Anterior cingulate cortex (tissue), 58 donors: Measurements from ENCODE around the gene KIF26A.
A peak's percentile ranks its signal among the peaks of the same experiment; 100 is the strongest.

ENCODE experiments used
- DNase-seq, 58 donors: peaks; one replicate each; lab custom pipeline; 2025; lab: John Stamatoyannopoulos, UW

KIF26A gene

DNA sequence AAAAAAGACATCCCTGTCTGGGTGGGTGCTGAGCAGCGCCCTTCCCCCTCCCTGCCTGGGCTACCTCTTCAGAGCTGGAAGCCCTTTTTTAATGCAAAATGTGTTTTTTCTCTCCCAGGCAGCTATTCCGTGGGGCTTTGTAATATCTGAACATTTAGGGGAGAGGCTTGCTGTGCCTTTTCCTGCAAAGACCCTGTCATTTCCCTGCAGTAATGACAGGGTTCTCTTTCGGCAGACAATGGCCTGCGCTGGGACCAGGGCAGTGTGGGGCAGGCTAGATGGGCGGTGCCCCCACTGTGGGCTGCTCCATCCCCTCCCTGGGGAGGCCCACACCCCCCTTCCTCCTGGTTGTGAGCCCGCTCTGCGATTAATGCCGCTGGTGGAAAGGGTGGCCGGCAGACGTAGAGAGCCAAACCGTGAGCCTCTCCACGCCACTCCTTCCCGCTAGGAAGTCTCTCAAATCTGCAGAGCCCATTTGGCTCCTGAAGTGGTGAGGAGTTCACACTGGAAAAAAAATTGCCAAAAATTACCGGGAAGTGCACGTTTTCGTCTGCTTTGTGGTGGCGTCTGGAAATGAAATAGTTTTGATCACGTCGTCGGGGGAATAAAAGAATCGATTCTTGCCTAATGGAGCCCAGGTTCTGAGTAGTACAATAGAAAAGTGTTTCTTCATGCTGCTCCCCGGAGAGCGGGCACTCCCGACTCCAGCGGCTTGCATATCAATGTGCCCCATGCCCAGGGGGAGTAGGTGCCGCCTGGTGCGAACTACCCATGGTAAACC, 31.5 kb downstream of the KIF26A start:
- DNase-seq: no peak

GRCh38 chr14:104171029-104171697, 32.8 kb downstream of the KIF26A start:
- no peak for DNase-seq

GRCh38 chr14:104171895-104172294, 33.5 kb downstream of the KIF26A start:
- no peak for DNase-seq

- no peak for DNase-seq
Measured at GRCh38 chr14:104172349-104172748, 34.0 kb downstream of the KIF26A start.

- no peak for DNase-seq
Measured at GRCh38 chr14:104172880-104173279, 34.5 kb downstream of the KIF26A start.

GRCh38 chr14:104174051-104174450, 35.7 kb downstream of the KIF26A start:
- DNase-seq: no peak

DNA sequence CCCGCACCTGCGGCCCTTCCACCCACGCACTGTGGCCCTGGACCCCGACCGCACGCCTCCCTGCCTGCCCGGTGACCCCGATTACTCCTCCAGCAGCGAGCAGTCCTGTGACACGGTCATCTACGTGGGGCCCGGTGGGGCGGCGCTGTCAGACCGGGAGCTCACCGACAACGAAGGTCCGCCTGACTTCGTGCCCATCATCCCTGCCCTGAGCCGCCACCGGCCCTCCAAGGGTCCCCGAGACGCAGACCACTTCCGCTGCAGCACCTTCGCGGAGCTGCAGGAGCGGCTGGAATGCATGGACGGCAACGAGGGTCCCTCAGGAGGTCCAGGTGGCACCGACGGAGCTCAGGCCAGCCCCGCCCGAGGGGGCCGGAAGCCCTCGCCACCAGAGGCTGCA, 36.7 kb downstream of the KIF26A start:
- no peak for DNase-seq

GRCh38 chr14:104175811-104176210, 37.4 kb downstream of the KIF26A start:
- DNase-seq: no peak

- DNase-seq: no peak
Measured at GRCh38 chr14:104176611-104177010, 38.2 kb downstream of the KIF26A start.

GRCh38 chr14:104177411-104177810, 39.0 kb downstream of the KIF26A start:
- no peak for DNase-seq

- peak in 1 of 58 donors; percentile 24 for DNase-seq
Measured at GRCh38 chr14:104178279-104178678, 39.9 kb downstream of the KIF26A start.

- no peak for DNase-seq
Measured at GRCh38 chr14:104179126-104179525, 40.7 kb downstream of the KIF26A start.

DNA sequence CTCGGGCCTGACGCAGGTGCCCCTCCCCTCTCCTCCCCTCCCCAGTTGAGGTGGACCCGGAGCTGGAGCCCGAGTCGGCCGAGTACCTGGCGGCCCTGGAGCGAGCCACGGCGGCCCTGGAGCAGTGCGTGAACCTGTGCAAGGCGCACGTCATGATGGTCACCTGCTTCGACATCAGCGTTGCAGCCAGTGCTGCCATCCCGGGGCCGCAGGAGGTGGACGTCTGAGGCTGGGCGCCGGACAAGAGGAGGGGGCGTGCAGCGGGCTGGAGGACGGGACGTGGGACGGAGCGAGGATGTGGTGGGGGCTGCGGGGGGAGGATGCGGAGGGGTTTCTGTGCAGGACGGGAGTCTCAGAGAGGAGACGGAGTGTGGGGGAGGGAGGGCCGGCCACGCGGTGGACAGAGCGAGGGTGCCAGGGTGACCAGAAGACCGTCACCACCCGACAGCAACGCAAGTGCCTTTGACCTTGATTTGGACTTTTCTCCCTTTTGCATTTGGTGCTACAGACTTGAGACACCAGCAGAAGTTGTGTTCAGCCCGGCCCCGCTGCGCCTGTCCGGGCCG, 41.3 kb downstream of the KIF26A start:
- DNase-seq: no peak

DNA sequence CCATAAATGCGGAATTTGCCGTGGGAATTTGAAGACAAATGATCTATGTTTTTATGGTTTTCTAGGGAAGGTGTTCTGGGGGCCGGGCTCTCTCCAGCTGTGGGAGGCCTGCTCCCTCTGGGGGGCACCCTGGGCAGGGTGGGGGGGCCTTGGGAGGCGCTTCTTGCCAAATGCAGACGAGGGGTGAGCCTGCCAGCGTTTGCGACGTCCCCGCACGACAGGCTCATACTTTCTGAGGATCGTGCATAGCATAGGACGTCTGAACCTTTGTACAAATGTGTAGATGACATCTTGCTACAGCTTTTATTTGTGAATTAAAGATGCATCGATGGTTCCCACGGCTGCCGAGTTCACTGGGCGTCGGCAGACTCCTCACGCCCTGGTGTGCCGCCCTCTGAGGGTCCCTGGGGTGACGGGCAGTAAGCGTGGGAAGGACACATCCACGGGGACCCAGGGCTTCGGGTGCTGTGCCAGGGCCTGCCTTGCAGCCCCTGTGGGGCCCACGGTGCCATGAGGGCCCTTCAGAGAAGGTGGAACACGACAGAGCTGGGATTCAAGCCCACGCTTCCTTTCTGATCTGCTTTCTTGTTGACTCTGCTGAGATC, 42.3 kb downstream of the KIF26A start:
- DNase-seq: no peak

DNA sequence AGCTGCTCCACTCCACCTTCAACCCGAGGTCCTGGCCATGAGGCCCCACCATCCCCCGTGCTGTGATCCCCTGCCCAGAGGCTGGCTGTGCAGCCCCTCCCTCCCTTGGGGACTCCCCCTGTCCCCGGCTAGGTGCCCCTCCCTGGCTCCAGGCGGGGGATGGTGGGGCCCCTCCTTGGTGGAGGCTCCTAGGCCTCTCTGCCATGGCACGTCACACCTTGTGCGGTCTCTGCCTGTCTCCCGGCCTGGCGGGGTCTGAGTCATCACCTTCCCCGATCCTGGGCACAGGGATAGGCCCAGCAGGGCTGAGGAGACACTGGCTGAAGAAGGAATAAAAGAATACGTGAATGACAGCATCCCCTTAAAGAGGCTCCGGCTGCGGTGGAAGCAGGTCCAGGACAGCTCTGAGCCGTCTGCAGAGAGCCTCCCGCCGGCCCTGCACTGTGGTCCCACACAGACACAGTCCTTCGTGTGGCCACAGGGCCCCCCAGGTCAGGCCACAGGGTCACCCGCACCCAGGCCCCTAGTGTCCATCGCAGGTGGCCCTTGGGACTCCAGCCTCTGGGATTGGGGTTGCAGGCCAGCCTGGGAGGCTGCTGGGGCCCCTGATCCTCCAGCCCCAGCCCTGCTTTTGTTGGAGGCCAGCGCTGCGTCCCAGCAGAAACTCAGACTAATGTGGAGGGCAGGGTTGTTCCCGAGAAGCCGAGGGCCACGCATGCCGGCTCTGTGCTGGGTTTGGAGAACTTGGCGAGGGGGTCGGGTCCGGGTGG, 43.6 kb downstream of the KIF26A start:
- no peak for DNase-seq

DNA sequence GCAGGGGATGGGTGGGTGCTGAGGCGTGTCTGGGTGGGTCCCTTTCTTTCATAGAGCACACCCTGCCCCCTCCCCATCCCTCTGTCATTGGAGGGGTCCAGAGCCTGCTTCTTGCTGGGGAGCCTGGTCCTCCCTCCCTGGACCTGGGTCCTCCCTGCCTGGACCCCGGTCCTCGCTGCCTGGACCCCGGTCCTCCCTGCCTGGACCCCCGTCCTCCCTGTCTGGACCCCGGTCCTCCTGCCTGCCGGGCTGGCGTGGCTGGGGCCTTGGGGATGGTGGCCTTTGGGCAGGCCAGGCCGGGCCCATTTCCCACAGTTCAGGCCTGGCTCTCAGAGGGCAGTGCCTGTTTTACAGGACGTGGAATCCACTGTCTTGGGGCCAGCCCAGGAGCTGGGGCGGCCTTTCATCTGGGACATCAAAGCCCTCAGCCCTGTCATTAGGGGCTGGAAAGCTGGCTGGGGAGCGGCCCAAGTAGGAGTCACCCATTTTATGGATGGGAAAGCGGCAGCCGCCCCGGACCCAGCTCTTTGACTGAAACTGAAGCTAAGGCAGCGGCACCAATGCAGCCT, 44.6 kb downstream of the KIF26A start:
- DNase-seq: no peak

DNA sequence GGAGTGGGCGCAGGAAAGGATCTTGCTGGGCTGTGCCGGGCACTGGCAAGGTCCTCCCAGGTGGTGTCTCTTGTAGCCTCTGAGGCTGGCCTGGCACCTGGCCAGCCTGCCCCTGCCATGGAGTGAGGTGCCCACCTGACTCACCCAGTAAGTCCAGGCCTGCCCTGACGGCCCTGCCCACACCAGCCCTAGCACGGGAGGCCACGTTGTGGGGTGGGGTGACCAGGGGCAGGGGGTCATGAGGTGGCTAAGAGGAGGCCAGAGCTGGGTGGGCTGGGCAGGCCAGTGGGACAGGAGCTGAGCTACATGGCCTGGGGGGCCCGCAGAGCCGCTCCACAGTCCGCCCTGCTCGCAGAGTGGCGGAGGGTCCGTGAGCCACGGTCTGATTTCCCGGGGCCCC, 45.4 kb downstream of the KIF26A start:
- DNase-seq: no peak

- no peak for DNase-seq
Measured at GRCh38 chr14:104184506-104184905, 46.1 kb downstream of the KIF26A start.

DNA sequence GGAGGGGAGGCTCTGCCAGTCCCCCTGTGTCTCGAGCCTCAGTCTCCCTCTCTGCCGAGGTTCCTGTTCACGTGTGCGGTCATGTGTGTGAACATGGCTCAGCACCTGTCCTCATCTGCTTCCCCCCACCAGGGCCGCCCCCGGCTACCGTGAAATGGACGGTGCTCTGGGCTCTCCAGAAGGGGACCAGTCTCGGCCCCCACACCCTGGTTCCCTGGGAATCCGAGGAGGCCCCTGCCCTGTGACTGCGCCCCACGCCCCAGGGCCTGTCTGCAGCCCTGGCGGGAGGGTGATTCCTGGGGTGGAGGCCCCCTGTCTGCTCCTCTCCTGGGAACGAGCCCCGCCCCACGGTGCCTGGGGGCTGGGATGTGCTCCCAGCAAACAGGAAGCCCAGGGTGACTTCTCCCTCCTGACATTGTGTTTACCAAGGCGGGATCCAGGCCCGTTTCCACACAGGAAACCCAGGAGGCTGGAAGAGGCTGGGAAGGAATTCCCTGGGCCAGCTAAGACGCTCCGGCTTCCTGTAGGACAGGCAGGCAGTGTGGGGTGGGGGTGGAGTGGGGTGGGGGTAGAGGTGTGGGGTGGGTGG, 46.6 kb downstream of the KIF26A start:
- no peak for DNase-seq
